ENCODE measurements around the gene COA1. TPM values are rescaled to one million over a fixed set of nuclear protein-coding genes. Genes with fewer than 3 reads are reported as not detected.

COA1 gene
- total RNA-seq, 6 donors from 2014 or later: 37.5 to 65.9 (median 44.9) TPM

DNA sequence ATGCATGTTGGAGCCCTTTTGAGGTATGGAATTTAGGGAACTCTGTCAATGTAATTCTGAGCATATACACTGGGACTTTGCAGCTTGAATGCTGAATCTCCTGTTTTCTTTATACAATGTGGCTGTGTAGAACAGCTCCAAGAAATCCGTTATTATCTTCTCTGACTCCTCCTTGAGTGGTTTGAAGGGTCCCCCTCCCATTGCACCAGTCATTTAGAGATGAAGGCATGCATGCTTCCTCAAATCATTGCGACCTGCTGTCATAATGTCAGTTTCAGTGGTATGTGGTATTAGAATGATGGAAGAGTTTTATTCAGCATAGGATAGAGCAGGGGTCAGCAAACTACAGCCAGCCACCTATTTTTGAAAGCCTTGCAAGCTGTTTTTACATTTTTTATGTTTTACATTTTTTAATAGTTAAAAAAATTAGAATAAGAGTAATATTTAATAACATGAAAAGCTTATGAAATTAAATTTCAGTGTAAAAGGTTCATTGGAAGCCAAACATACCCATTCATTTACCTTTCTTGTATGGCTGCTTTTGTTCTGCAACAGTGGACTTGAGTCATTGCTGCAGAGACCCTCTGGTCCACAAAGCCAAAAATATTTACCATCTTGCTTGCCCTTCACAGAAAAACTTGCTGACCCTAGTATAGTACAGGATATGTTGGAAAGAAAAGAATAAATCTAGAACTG, 138.3 kb downstream of the COA1 start:
- peaks cover 3 to 70% (median 19%) of the 10 kb centered on the region in 4 donors for H3K4me1 ChIP-seq

DNA sequence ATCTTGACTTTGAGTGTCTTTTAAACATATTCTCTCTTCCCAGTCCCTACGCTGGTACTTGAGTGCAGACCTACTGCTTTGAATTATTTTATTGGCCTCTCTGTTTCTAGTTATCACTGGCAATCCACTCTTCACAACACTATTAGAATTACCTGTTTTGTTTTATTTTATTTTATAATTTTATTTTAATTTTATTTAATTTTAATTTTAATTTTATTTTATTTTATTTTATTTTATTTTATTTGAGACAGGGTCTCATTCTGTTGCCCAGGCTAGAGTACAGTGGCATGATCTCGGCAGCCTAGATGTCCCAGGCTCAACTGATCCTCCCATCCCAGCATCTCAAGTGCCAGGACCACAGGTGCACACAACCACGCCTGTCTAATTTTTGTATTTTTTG, 139.6 kb downstream of the COA1 start:
- peaks cover 9 to 75% (median 31%) of the 10 kb centered on the region in 4 donors for H3K4me1 ChIP-seq
- H3K27ac ChIP-seq: no peak overlapping the region
- H3K4me3 ChIP-seq: no peak overlapping the region
- WGBS, 2 donors: 89 to 95% methylated on average over 3 of the region's 3 CpGs
- ATAC-seq (ENCODE audit: low FRiP score in 2 of 2) (no peak), DNase-seq (no peak)
- H3K36me3 ChIP-seq: no peaks in the 10 kb centered on the region
- TF ChIP-seq EP300 (IDR thresholded peaks at IDR 0.05): no peak
- H3K9me3 ChIP-seq: no peaks in the 10 kb centered on the region
- H3K27me3 ChIP-seq: no peaks in the 10 kb centered on the region

More for the DNA sequence above, 138.3 kb downstream of the COA1 start:
- no peak for DNase-seq
- Histone ChIP-seq H3K36me3 (peaks cover 0 to 4% (median 0%) of the 10 kb centered on the region in 4 donors), H3K27ac (peak overlapping the region in 1 of 4 donors; percentile 37), H3K4me3 (no peak overlapping the region), H3K9me3 (no peaks in the 10 kb centered on the region), H3K27me3 (no peaks in the 10 kb centered on the region)
- TF ChIP-seq CTCF (IDR thresholded peaks at IDR 0.05) (no peak), POLR2AphosphoS5 (IDR thresholded peaks at IDR 0.05) (no peak), POLR2A (IDR thresholded peaks at IDR 0.05) (no peak), EP300 (IDR thresholded peaks at IDR 0.05) (no peak)
- no peak for ATAC-seq (ENCODE audit: low FRiP score in 2 of 2)
- 53 to 56% methylated on average over 2 of the region's 2 CpGs for WGBS, 2 donors

Other genes with a start within 250 kb of the COA1 start
- 10 to 100 TPM; 18.2 to 78.0 (median 38.6) TPM for gene STK17A, start 146.4 kb downstream of the COA1 start, total RNA-seq
- gene BLVRA, start 29.2 kb upstream of the COA1 start, total RNA-seq: 100 to 1,000 TPM in 5 of 6 donors, 10 to 100 TPM in 1; 77.5 to 112 (median 105) TPM
- 10 to 100 TPM; 28.7 to 80.0 (median 53.6) TPM for gene MRPS24, start 140.0 kb upstream of the COA1 start, total RNA-seq
- 10 to 100 TPM; 24.1 to 31.4 (median 29.4) TPM for gene URGCP, start 177.1 kb upstream of the COA1 start, total RNA-seq
- 10 to 100 TPM in 5 of 6 donors, 1 to 10 TPM in 1; 4.9 to 24.9 (median 17.4) TPM for gene UBE2D4, start 196.9 kb upstream of the COA1 start, total RNA-seq

Data from upper lobe of left lung (tissue), 6 donors.